Panc1 (cell line): ENCODE results near the gene SPG21. TPM values are rescaled to one million over a fixed set of nuclear protein-coding genes. Genes with fewer than 3 reads are reported as not detected.

ENCODE experiments used
- ATAC-seq: fragments of 200-7000 bp; cut with Tn5 transposase; 2 replicates; pipeline ENCODE4 v1.9.1; 2020; ENCODE audit warnings: mild to moderate bottlenecking, moderate library complexity
- BruUV-seq: library from RNA; stranded (reverse); fragments of 400-500 nt; replicated peaks from 2 replicates; lab custom pipeline; 2021; lab: Mats Ljungman, UMichigan
- CTCF ChIA-PET: fragments of 300-600 bp; sonication (Branson Sonifier 250); formaldehyde crosslinking; loops from one replicate; lab custom pipeline; 2022; ENCODE audit warnings: antibody characterized with exemption; lab: Charles Lee
- POLR2A ChIA-PET: fragments of 300-600 bp; sonication (Branson Sonifier 250); formaldehyde crosslinking; loops from one replicate; lab custom pipeline; 2022; ENCODE audit warnings: antibody characterized with exemption; lab: Charles Lee
- DNase-seq: peaks from one replicate; pipeline ENCODE4 v3.0.0-alpha.2; 2010; ENCODE audit warnings: low read depth, low spot score
- H3K27ac ChIP-seq: 2 replicates; pipeline ENCODE4 v1.5.1; 2011; ENCODE audit warnings: mild to moderate bottlenecking, low read length, inconsistent platforms
- H3K27me3 ChIP-seq: fragments of 200-500 bp; sonication (Bioruptor generic); 2 replicates; pipeline ENCODE4 v1.6.0; 2014; ENCODE audit warnings: low read length, inconsistent platforms; ENCODE audit not compliant: control insufficient read depth, insufficient read depth
- H3K36me3 ChIP-seq: fragments of 200-500 bp; sonication (Bioruptor generic); 2 replicates; pipeline ENCODE4 v1.5.1; 2014; ENCODE audit warnings: inconsistent platforms, mild to moderate bottlenecking, low read length, moderate library complexity; ENCODE audit not compliant: control insufficient read depth, insufficient read depth
- H3K4me1 ChIP-seq: 2 replicates; pipeline ENCODE4 v1.5.1; 2011; ENCODE audit warnings: inconsistent platforms, mild to moderate bottlenecking, low read length, moderate library complexity; ENCODE audit not compliant: control insufficient read depth, insufficient read depth
- H3K4me3 ChIP-seq, 2 experiments: 2 replicates each; pipeline ENCODE4 v1.5.1; 2011 to 2012; ENCODE audit warnings: low read depth in 2 of 2, low read length in 2 of 2, mild to moderate bottlenecking in 2 of 2, inconsistent platforms in 1 of 2, moderate library complexity in 1 of 2
- H3K9me3 ChIP-seq: fragments of 200-500 bp; sonication (Bioruptor generic); 2 replicates; pipeline ENCODE4 v1.5.1; 2014; ENCODE audit warnings: low read depth, mild to moderate bottlenecking, inconsistent platforms, low read length, moderate library complexity; ENCODE audit not compliant: control insufficient read depth, insufficient read depth
- POLR2AphosphoS5 ChIP-seq: IDR thresholded peaks from 2 replicates; pipeline ENCODE4 v1.6.1; 2012; ENCODE audit warnings: mild to moderate bottlenecking, low read depth, low read length, moderate library complexity
- REST ChIP-seq, 2 experiments: IDR thresholded peaks; 2 replicates each; pipeline ENCODE4 v1.6.1; 2011 to 2012; ENCODE audit warnings: low read depth in 2 of 2, control low read depth in 1 of 2, low read length in 1 of 2, mild to moderate bottlenecking in 1 of 2, moderate library complexity in 1 of 2; ENCODE audit not compliant: insufficient read depth in 1 of 2
- SIN3A ChIP-seq: IDR thresholded peaks from 2 replicates; pipeline ENCODE4 v1.6.1; 2012; ENCODE audit warnings: low read depth, mild to moderate bottlenecking, low read length, moderate library complexity, borderline replicate concordance; ENCODE audit not compliant: insufficient read depth
- TCF7L2 ChIP-seq: IDR thresholded peaks from 2 replicates; pipeline ENCODE4 v1.6.1; 2011; ENCODE audit warnings: mild to moderate bottlenecking, low read depth, low read length, inconsistent platforms
- in situ Hi-C: cut with HindIII; loops from 2 replicates; pipeline ENCODE4 v1.10.0; 2016; ENCODE audit warnings: low sequenced_read_pairs, low pct_unique_long_range_greater_than_20kb
- intact Hi-C: fragments of 100-400 bp; cut with micrococcal nuclease; formaldehyde crosslinking; loops from one replicate; pipeline ENCODE4 v1.10.0; 2022; ENCODE audit not compliant: unreplicated experiment
- total RNA-seq: library from RNA; stranded (reverse); gene quantifications from one replicate; pipeline ENCODE4 v1.2.1, GENCODE V29; 2021; ENCODE audit not compliant: unreplicated experiment
- TF ChIP-seq, protein P1 (sequence below): fragments of 450-650 bp; IDR thresholded peaks from 2 replicates; pipeline ENCODE4 v1.5.1; 2017; ENCODE audit warnings: mild to moderate bottlenecking

The SPG21 gene
- total RNA-seq, 1 experiment from 2014 or later, result 124 TPM

- Histone ChIP-seq H3K27ac (peak overlapping the region; percentile 60), H3K36me3 (peaks cover 4% of the 10 kb centered on the region; the same call in 1 of the 2 replicates), H3K4me3 (no peak overlapping the region), H3K27me3 (no peaks in the 10 kb centered on the region), H3K9me3 (no peaks in the 10 kb centered on the region), H3K4me1 (peaks cover 21% of the 10 kb centered on the region)
- POLR2A ChIA-PET, result no interaction called here
- CTCF ChIA-PET, result interaction anchor here (0.7 kb wide), 1 partner anchor 63 kb away, joined by 7 read pairs; no protein-coding TSS in a partner anchor
- no peak for DNase-seq
- TSS peak; percentile 11 for BruUV-seq
- in situ Hi-C loops, result no loop called here
- ATAC-seq, result no peak
- TF ChIP-seq, protein P1, sequence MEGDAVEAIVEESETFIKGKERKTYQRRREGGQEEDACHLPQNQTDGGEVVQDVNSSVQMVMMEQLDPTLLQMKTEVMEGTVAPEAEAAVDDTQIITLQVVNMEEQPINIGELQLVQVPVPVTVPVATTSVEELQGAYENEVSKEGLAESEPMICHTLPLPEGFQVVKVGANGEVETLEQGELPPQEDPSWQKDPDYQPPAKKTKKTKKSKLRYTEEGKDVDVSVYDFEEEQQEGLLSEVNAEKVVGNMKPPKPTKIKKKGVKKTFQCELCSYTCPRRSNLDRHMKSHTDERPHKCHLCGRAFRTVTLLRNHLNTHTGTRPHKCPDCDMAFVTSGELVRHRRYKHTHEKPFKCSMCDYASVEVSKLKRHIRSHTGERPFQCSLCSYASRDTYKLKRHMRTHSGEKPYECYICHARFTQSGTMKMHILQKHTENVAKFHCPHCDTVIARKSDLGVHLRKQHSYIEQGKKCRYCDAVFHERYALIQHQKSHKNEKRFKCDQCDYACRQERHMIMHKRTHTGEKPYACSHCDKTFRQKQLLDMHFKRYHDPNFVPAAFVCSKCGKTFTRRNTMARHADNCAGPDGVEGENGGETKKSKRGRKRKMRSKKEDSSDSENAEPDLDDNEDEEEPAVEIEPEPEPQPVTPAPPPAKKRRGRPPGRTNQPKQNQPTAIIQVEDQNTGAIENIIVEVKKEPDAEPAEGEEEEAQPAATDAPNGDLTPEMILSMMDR, result no peak
- TF ChIP-seq SIN3A (no peak), TCF7L2 (no peak), POLR2AphosphoS5 (no peak), REST (IDR thresholded peaks at IDR 0.05; ENCODE audit: insufficient read depth in 1 of 2, low read depth in 2 of 2, low read length in 1 of 2) (no peak)
- intact Hi-C loops, result no loop called here
Observed at GRCh38 chr15:64985366-64986033, 4.2 kb downstream of the SPG21 start.

DNA sequence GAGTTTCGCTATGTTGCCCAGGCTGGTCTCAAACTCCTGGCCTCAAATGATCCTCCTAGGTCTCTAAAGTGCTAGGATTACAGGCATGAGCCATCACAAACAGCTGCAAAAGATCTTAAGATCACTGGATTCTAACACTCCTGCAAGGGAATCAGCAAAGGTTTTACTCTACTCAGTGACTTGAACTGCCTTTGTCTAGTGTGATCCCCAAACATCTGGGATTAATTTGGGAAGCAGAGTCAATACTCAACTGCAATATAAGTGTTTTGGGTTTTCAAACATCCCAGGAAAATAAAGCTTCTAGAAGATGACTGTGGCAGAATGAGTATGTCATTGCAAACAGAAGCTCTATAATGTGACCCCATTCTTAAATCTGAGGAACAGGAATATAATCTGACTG lies 7.2 kb downstream of the SPG21 start:
- DNase-seq (no peak), ATAC-seq (no peak)
- Histone ChIP-seq H3K4me3 (no peak overlapping the region), H3K27ac (no peak overlapping the region), H3K9me3 (no peaks in the 10 kb centered on the region), H3K36me3 (peaks cover 11% of the 10 kb centered on the region), H3K27me3 (no peaks in the 10 kb centered on the region), H3K4me1 (peaks cover 10% of the 10 kb centered on the region)
- in situ Hi-C loops, result no loop called here
- no TSS peak for BruUV-seq
- TF ChIP-seq, protein P1, result no peak
- TF ChIP-seq TCF7L2 (no peak), POLR2AphosphoS5 (no peak), SIN3A (no peak)
- intact Hi-C loops, result no loop called here
- ChIA-PET POLR2A (no interaction called here), CTCF (no interaction called here)
